K562 (cell line): ENCODE results near the gene SV2C. TPM values are rescaled to one million over a fixed set of nuclear protein-coding genes. Genes with fewer than 3 reads are reported as not detected.
A peak's percentile ranks its signal among the peaks of the same experiment; 100 is the strongest.

Experiments used
- CBX3 ChIP-seq, 2 experiments: IDR thresholded peaks; 1 replicate in 1 of 2; 2 replicates in 1 of 2; pipeline ENCODE4 v1.6.1; 2012; ENCODE audit warnings: inconsistent platforms in 2 of 2, low read length in 2 of 2, borderline replicate concordance in 1 of 2, control low read depth in 1 of 2
- E2F1 ChIP-seq: sonication (generic); formaldehyde crosslinking; IDR thresholded peaks from 2 replicates; pipeline ENCODE4 v1.8.1; 2023; ENCODE audit warnings: mild to moderate bottlenecking, missing genetic modification reagents, moderate library complexity
- FOXK2 ChIP-seq, 2 experiments: fragments of 450-650 bp; IDR thresholded peaks in 1 of 2; conservative IDR thresholded peaks in 1 of 2; 2 replicates each; pipeline ENCODE4 v1.6.1; 2016; ENCODE audit warnings: low read depth in 2 of 2, mild to moderate bottlenecking in 1 of 2
- L3MBTL2 ChIP-seq: fragments of 450-650 bp; IDR thresholded peaks from 2 replicates; pipeline ENCODE4 v1.6.1; 2016; ENCODE audit warnings: mild to moderate bottlenecking, moderate library complexity
- NFE2 ChIP-seq: IDR thresholded peaks from 2 replicates; pipeline ENCODE4 v1.6.1; 2014; ENCODE audit warnings: antibody characterized with exemption, low read depth
- PHB2 ChIP-seq: fragments of 450-650 bp; IDR thresholded peaks from 2 replicates; pipeline ENCODE4 v1.6.1; 2017; ENCODE audit warnings: low read depth
- RNF2 ChIP-seq: sonication (generic); IDR thresholded peaks from 2 replicates; pipeline ENCODE4 v1.6.1; 2016
- SNRNP70 ChIP-seq: fragments of 200-400 bp; formaldehyde crosslinking; optimal IDR thresholded peaks from 2 replicates; pipeline ENCODE3; 2017; ENCODE audit warnings: low read depth, low read length
- TRIM25 ChIP-seq: fragments of 450-650 bp; IDR thresholded peaks from 2 replicates; pipeline ENCODE4 v1.7.0; 2016; ENCODE audit warnings: borderline replicate concordance
- ZNF584 ChIP-seq: fragments of 200-800 bp; sonication (Bioruptor generic); IDR thresholded peaks from 2 replicates; pipeline ENCODE4 v1.6.1; 2016; ENCODE audit warnings: low read depth, mild to moderate bottlenecking, missing genetic modification characterization, missing compliant biosample characterization
- ZNF766 ChIP-seq: fragments of 200-800 bp; sonication (Bioruptor generic); conservative IDR thresholded peaks from 2 replicates; pipeline ENCODE4 v1.6.1; 2016; ENCODE audit warnings: missing genetic modification characterization, missing compliant biosample characterization
- polyA plus RNA-seq, 8 experiments: library from polyadenylated mRNA; depleted of rRNA in 4 of 8; stranded (reverse) in 5 of 8; unstranded in 3 of 8; fragments of >200 nt; fragmentation: Nextera tagmentation in 2 of 8; fragmentation: Illumina TruSeq in 1 of 8; extraction: Ambion mirVana in 2 of 8; extraction: Trizol in 1 of 8; gene quantifications; 2 replicates each; pipeline versions ENCODE4 v1.2.1 to v1.2.3, GENCODE V29; 2011 to 2014; ENCODE audit warnings: inconsistent platforms in 1 of 8, missing spikeins in 1 of 8
- total RNA-seq, 7 experiments: library from RNA; depleted of rRNA in 6 of 7; stranded (reverse); fragments of >200 nt in 6 of 7; fragmentation: Illumina TruSeq in 2 of 7; extraction: Trizol in 2 of 7; gene quantifications; 2 replicates each; pipeline versions ENCODE4 v1.2.1 to v1.2.3, GENCODE V29; 2011 to 2021; ENCODE audit warnings: low replicate concordance in 1 of 7
- TF ChIP-seq, protein P1 (sequence below): sonication (generic); formaldehyde crosslinking; IDR thresholded peaks from 2 replicates; pipeline ENCODE4 v1.8.1; 2023; ENCODE audit warnings: mild to moderate bottlenecking, missing genetic modification reagents

Gene SV2C
- total and polyA plus RNA-seq, 9 of the 15 experiments (the other 6 are each of a cell fraction or from before 2014, with no cell fraction given) = 0.05 TPM; not detected in 8

DNA sequence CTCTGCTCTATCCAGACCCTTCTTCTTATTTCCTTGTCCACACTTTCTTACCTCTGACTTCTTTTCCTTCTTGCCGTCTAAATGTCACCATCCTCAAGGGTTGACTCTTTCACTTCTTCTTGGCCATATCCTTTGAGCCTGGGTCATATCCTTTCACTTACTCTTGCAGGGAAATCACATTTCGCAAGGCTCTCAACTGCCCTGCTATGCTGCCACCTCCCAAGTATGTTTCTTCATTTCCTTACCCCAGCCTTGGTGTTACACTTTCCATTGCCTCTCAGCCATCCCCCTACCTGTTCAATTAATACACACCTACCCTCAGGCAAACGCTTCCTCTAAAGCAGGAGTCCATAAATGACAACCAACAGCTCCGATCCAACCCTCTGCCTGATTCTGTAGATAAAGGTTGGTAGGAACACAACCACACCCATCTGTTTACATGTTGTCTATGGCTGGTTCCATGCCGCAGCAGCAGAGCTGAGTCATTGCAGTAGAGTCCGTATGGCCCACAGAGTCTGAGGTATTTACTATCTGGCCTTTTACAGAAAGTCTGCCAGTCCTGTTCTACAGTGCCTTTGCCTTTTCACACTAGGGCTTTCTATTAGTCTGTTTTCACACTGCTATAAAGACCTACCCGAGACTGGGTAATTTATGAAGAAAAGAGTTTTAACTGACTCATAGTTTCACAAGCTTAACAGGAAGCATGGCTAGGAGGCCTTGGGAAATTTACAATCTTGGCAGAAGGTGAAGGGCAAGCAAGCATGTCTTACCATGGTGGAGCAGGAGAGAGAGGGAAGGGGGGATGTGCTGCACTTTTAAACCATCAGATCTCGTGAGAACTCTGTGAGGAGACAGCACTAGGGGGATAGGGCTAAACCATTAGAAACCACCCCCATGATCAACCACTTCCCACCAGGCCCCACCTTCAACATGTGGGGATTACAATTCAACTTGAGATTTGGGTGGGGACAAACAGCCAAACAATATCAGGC lies 97.9 kb downstream of the SV2C start (continued):
- TF ChIP-seq TRIM25 (no peak), L3MBTL2 (peak; percentile 78), PHB2 (no peak), ZNF584 (CRISPR knock-in tag) (peak; percentile 29; the same call in 1 of the 2 replicates), E2F1 (CRISPR knock-in tag) (no peak), NFE2 (peak; percentile 95), ZNF766 (CRISPR knock-in tag) (peak; percentile 86), FOXK2 (conservative IDR thresholded peaks at IDR 0.05 in 1 of 2, IDR thresholded peaks at IDR 0.05 in 1 of 2; ENCODE audit: low read depth in 2 of 2) (peak; percentile 88 to 91), RNF2 (no peak), CBX3 (IDR thresholded peaks at IDR 0.05; ENCODE audit: borderline replicate concordance in 1 of 2, low read length in 2 of 2) (no peak), SNRNP70 (no peak)
- TF ChIP-seq, protein P1, sequence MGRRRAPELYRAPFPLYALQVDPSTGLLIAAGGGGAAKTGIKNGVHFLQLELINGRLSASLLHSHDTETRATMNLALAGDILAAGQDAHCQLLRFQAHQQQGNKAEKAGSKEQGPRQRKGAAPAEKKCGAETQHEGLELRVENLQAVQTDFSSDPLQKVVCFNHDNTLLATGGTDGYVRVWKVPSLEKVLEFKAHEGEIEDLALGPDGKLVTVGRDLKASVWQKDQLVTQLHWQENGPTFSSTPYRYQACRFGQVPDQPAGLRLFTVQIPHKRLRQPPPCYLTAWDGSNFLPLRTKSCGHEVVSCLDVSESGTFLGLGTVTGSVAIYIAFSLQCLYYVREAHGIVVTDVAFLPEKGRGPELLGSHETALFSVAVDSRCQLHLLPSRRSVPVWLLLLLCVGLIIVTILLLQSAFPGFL (CRISPR knock-in tag) = no peak
